Transverse colon (tissue), 4 donors: Measurements from ENCODE around the gene SLX4IP.

Source experiments
- EP300 ChIP-seq: sonication (generic); formaldehyde crosslinking; IDR thresholded peaks from one replicate; pipeline ENCODE4 v1.6.1; 2017; ENCODE audit warnings: antibody characterized with exemption, low read depth
- POLR2A ChIP-seq: fragments of 450-650 bp; IDR thresholded peaks from one replicate; pipeline ENCODE4 v1.6.1; 2016; ENCODE audit warnings: antibody characterized with exemption, mild to moderate bottlenecking, moderate library complexity
- POLR2AphosphoS5 ChIP-seq, 3 donors: sonication (generic); formaldehyde crosslinking; IDR thresholded peaks; one replicate each; pipeline ENCODE4 v1.6.1; 2016; ENCODE audit warnings: antibody characterized with exemption in 3 of 3
- TF ChIP-seq, protein P1 (sequence below), 5 experiments: fragments of 200-600 bp in 3 of 5; fragments of 450-650 bp in 2 of 5; sonication (generic) in 3 of 5; IDR thresholded peaks; 1 replicate in 2 of 5; 2 replicates in 3 of 5; pipeline ENCODE4 v1.5.1; 2016 to 2017; ENCODE audit warnings: antibody characterized with exemption in 5 of 5, inconsistent platforms in 3 of 5, mild to moderate bottlenecking in 2 of 5, moderate library complexity in 1 of 5

- TF ChIP-seq, protein P1, sequence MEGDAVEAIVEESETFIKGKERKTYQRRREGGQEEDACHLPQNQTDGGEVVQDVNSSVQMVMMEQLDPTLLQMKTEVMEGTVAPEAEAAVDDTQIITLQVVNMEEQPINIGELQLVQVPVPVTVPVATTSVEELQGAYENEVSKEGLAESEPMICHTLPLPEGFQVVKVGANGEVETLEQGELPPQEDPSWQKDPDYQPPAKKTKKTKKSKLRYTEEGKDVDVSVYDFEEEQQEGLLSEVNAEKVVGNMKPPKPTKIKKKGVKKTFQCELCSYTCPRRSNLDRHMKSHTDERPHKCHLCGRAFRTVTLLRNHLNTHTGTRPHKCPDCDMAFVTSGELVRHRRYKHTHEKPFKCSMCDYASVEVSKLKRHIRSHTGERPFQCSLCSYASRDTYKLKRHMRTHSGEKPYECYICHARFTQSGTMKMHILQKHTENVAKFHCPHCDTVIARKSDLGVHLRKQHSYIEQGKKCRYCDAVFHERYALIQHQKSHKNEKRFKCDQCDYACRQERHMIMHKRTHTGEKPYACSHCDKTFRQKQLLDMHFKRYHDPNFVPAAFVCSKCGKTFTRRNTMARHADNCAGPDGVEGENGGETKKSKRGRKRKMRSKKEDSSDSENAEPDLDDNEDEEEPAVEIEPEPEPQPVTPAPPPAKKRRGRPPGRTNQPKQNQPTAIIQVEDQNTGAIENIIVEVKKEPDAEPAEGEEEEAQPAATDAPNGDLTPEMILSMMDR (IDR thresholded peaks at IDR 0.05), result no peak
- TF ChIP-seq POLR2AphosphoS5 (IDR thresholded peaks at IDR 0.05) (no peak), POLR2A (no peak), EP300 (no peak)
Observed at GRCh38 chr20:10637563-10637962, 202.5 kb downstream of the SLX4IP start.
